ENCODE measurements around the gene AMER3.

Gene AMER3

GRCh38 chr2:130790312-130790711 is 35.0 kb downstream of the AMER3 start:
- ATAC-seq = no peak
- TF ChIP-seq ESRRG (CRISPR knock-in tag; IDR thresholded peaks at IDR 0.05) (no peak), BACH2 (CRISPR knock-in tag; IDR thresholded peaks at IDR 0.05; ENCODE audit: borderline replicate concordance) (no peak), ARNTL (CRISPR knock-in tag; IDR thresholded peaks at IDR 0.05; ENCODE audit: borderline replicate concordance, low read depth) (no peak), OSR1 (CRISPR knock-in tag; IDR thresholded peaks at IDR 0.05) (no peak), GLIS3 (CRISPR knock-in tag; IDR thresholded peaks at IDR 0.05) (no peak), TSHZ2 (CRISPR knock-in tag; IDR thresholded peaks at IDR 0.05) (no peak), SNAI2 (CRISPR knock-in tag; IDR thresholded peaks at IDR 0.05) (no peak), POU6F1 (CRISPR knock-in tag; IDR thresholded peaks at IDR 0.05; ENCODE audit: borderline replicate concordance, low read depth) (no peak), ISL1 (CRISPR knock-in tag; IDR thresholded peaks at IDR 0.05) (no peak)

GRCh38 chr2:130790804-130791616 is 35.7 kb downstream of the AMER3 start:
- no peak for ATAC-seq

More at GRCh38 chr2:130790804-130791616, 35.7 kb downstream of the AMER3 start:
- TF ChIP-seq PATZ1 (CRISPR knock-in tag; IDR thresholded peaks at IDR 0.05; ENCODE audit: borderline replicate concordance) (no peak), TCF4 (CRISPR knock-in tag; IDR thresholded peaks at IDR 0.05; ENCODE audit: borderline replicate concordance) (no peak), CSRNP3 (CRISPR knock-in tag; IDR thresholded peaks at IDR 0.05) (no peak), ZC3H10 (CRISPR knock-in tag; IDR thresholded peaks at IDR 0.05) (no peak), TSHZ2 (CRISPR knock-in tag; IDR thresholded peaks at IDR 0.05) (no peak), TOX (CRISPR knock-in tag; IDR thresholded peaks at IDR 0.05; ENCODE audit: borderline replicate concordance) (no peak), ESRRG (CRISPR knock-in tag; IDR thresholded peaks at IDR 0.05) (no peak), GLIS3 (CRISPR knock-in tag; IDR thresholded peaks at IDR 0.05) (no peak), CSDC2 (CRISPR knock-in tag; IDR thresholded peaks at IDR 0.05) (no peak), RARB (CRISPR knock-in tag; IDR thresholded peaks at IDR 0.05) (no peak)
